Transverse colon (tissue), 4 donors: ENCODE results near the gene SH3RF1. TPM values are rescaled to one million over a fixed set of nuclear protein-coding genes. Genes with fewer than 3 reads are reported as not detected.
"Not testable (repeated sequence)": the region's sequence is repeated elsewhere in the genome, so short reads cannot be mapped to it uniquely, and the experiment has no call there.

Experiments used
- DNase-seq: peaks from one replicate; pipeline ENCODE4 v3.0.0-alpha.2; 2019
- H3K27ac ChIP-seq, 4 donors: fragments of 200-600 bp; sonication (generic); 2 replicates each; pipeline ENCODE4 v1.5.1; 2016 to 2018; ENCODE audit warnings: inconsistent platforms in 4 of 4
- H3K27me3 ChIP-seq: fragments of 200-600 bp; sonication (generic); 2 replicates; pipeline ENCODE4 v1.5.1; 2017; ENCODE audit warnings: inconsistent platforms
- H3K36me3 ChIP-seq, 4 donors: fragments of 200-600 bp; sonication (generic); 2 replicates each; pipeline ENCODE4 v1.5.1; 2017 to 2019; ENCODE audit warnings: inconsistent platforms in 4 of 4
- H3K4me1 ChIP-seq, 4 donors: fragments of 200-600 bp; sonication (generic); 2 replicates each; pipeline ENCODE4 v1.5.1; 2017 to 2020; ENCODE audit warnings: inconsistent platforms in 4 of 4
- H3K4me3 ChIP-seq, 4 donors: fragments of 200-600 bp; sonication (generic); 1 replicate in 1 of 4; 2 replicates in 3 of 4; pipeline versions ENCODE4 v1.5.1 to v1.6.1; 2017 to 2019; ENCODE audit warnings: inconsistent platforms in 4 of 4
- H3K9me3 ChIP-seq, 2 donors: fragments of 200-600 bp; sonication (generic); 2 replicates each; pipeline ENCODE4 v1.5.1; 2017 to 2019; ENCODE audit warnings: inconsistent platforms in 2 of 2
- EP300 ChIP-seq: sonication (generic); formaldehyde crosslinking; IDR thresholded peaks from one replicate; pipeline ENCODE4 v1.6.1; 2017; ENCODE audit warnings: antibody characterized with exemption, low read depth
- POLR2A ChIP-seq: fragments of 450-650 bp; IDR thresholded peaks from one replicate; pipeline ENCODE4 v1.6.1; 2016; ENCODE audit warnings: antibody characterized with exemption, mild to moderate bottlenecking, moderate library complexity
- POLR2AphosphoS5 ChIP-seq, 3 donors: sonication (generic); formaldehyde crosslinking; IDR thresholded peaks; one replicate each; pipeline ENCODE4 v1.6.1; 2016; ENCODE audit warnings: antibody characterized with exemption in 3 of 3
- WGBS, 2 donors: methylation state at CpG; one replicate each; pipeline ENCODE4 v1.1.5; 2018; ENCODE audit warnings: low coverage in 1 of 2; 5-methylcytosine and 5-hydroxymethylcytosine counted together
- in situ Hi-C, 4 donors: fragments of 200-750 bp; cut with MboI; loops; one replicate each; pipeline versions ENCODE4 v1.15.0 to v1.15.1; 2017; ENCODE audit warnings: low sequenced_read_pairs in 3 of 4, low pct_ligation_motif_present in 1 of 4, low pct_unique_long_range_greater_than_20kb in 1 of 4
- intact Hi-C: fragments of 100-400 bp; cut with DNase I; formaldehyde crosslinking; loops from one replicate; pipeline ENCODE4 v1.15.1; 2023; ENCODE audit warnings: low total_unique reads
- total RNA-seq, 4 donors: library from RNA; depleted of rRNA; stranded (reverse); fragments of >200 nt; gene quantifications; one replicate each; pipeline ENCODE4 v1.1.0, GENCODE V29; 2016
- TF ChIP-seq, protein P1 (sequence below), 5 experiments: fragments of 200-600 bp in 3 of 5; fragments of 450-650 bp in 2 of 5; sonication (generic) in 3 of 5; IDR thresholded peaks; 1 replicate in 2 of 5; 2 replicates in 3 of 5; pipeline ENCODE4 v1.5.1; 2016 to 2017; ENCODE audit warnings: antibody characterized with exemption in 5 of 5, inconsistent platforms in 3 of 5, mild to moderate bottlenecking in 2 of 5, moderate library complexity in 1 of 5

SH3RF1 gene
- total RNA-seq, 4 donors from 2014 or later, result 49.0 to 63.4 (median 54.3) TPM

DNA sequence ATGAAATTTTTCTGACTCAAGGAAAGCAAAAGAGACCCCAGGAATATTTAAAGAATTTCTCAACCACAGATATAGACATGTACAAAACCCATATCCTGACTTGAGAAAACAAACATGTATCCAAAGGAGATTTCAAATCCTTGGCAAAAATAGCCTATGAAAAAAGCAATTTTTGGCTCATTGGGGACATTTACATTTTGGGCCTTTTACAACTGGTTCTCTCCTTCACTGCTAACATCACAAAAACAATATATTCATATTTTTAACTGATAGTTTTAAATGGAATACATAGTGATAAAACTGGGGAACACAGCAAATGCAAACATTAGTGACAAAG lies 65.0 kb downstream of the SH3RF1 start:
- Histone ChIP-seq H3K4me1 (peaks cover 18 to 63% (median 25%) of the 10 kb centered on the region in 4 donors), H3K9me3 (no peaks in the 10 kb centered on the region), H3K4me3 (no peak overlapping the region), H3K27ac (no peak overlapping the region), H3K27me3 (no peaks in the 10 kb centered on the region), H3K36me3 (no peaks in the 10 kb centered on the region)
- in situ Hi-C loops (no loop called here), intact Hi-C loops (no loop called here)
- TF ChIP-seq EP300 (no peak), POLR2A (no peak)
- TF ChIP-seq, protein P1, sequence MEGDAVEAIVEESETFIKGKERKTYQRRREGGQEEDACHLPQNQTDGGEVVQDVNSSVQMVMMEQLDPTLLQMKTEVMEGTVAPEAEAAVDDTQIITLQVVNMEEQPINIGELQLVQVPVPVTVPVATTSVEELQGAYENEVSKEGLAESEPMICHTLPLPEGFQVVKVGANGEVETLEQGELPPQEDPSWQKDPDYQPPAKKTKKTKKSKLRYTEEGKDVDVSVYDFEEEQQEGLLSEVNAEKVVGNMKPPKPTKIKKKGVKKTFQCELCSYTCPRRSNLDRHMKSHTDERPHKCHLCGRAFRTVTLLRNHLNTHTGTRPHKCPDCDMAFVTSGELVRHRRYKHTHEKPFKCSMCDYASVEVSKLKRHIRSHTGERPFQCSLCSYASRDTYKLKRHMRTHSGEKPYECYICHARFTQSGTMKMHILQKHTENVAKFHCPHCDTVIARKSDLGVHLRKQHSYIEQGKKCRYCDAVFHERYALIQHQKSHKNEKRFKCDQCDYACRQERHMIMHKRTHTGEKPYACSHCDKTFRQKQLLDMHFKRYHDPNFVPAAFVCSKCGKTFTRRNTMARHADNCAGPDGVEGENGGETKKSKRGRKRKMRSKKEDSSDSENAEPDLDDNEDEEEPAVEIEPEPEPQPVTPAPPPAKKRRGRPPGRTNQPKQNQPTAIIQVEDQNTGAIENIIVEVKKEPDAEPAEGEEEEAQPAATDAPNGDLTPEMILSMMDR (IDR thresholded peaks at IDR 0.05), result no peak
- DNase-seq, result no peak

DNA sequence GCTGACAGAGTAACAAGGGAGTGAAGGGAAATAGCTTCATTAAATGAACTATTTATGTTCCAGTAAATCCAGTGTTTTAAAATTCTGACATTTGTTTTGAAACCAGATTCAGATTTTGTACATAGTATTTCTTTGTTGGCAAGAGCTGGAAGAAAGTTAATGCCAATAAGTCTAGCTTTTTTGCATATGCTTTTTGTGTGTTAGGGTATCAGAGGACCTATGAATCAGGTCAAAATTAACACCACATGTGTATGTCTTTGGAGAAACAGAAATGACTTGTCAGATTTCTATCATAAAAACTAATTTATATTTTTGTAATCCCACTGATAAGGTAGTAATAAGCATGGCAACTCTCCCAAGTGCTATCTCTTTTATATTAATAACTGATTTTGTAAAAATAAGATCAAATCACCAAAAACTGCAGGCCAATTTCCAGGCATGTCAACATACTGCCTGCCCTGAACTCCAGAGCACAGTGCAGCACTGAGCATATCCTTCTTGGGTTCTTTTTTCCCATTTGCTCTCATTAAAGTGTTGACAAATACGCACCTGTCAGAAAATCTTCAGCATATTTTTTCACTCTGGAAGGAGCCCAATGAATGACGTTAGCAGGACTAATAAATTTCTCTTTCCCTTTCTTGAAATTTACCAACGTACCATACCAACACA lies 65.5 kb downstream of the SH3RF1 start:
- in situ Hi-C loops, result no loop called here
- intact Hi-C loops, result no loop called here
- H3K9me3 ChIP-seq, result no peaks in the 10 kb centered on the region
- H3K27me3 ChIP-seq, result no peaks in the 10 kb centered on the region
- H3K36me3 ChIP-seq, result no peaks in the 10 kb centered on the region
- no peak for DNase-seq
- no peak overlapping the region for H3K4me3 ChIP-seq
- no peak overlapping the region for H3K27ac ChIP-seq
- WGBS, 2 donors, result 69 to 86% methylated on average over 3 of the region's 3 CpGs
- H3K4me1 ChIP-seq, result peaks cover 22 to 68% (median 26%) of the 10 kb centered on the region in 4 donors
- TF ChIP-seq POLR2AphosphoS5 (IDR thresholded peaks at IDR 0.05), result no peak
- TF ChIP-seq POLR2A, result no peak
- TF ChIP-seq EP300, result no peak
- TF ChIP-seq, protein P1 (IDR thresholded peaks at IDR 0.05), result no peak

DNA sequence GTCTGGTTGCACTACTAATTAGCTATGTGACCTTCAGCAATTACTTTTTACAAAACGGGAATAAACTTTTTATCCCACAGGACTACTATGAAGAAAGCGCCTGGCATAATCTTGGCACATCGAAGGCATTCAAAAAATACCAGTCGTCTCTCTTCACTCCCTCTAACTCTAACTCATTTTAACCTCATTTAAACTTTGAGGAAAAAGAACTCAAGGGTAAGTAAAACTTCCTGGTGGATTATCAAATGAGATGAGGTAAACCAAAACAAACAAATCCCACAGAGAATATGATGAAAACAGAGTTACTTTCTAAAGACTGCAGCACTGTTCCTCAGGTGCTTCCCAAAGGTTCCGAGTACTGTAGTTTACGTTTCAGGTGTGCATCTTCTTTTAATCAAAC lies 66.9 kb downstream of the SH3RF1 start:
- no peak for DNase-seq
- TF ChIP-seq EP300 (no peak), POLR2AphosphoS5 (IDR thresholded peaks at IDR 0.05) (no peak), POLR2A (no peak)
- TF ChIP-seq, protein P1 (IDR thresholded peaks at IDR 0.05), result no peak
- in situ Hi-C loops, result no loop called here
- no peaks in the 10 kb centered on the region for H3K9me3 ChIP-seq
- WGBS, 2 donors, result 59 to 65% methylated on average over 6 of the region's 6 CpGs
- intact Hi-C loops, result no loop called here
- H3K27me3 ChIP-seq, result no peaks in the 10 kb centered on the region
- no peaks in the 10 kb centered on the region for H3K36me3 ChIP-seq
- no peak overlapping the region for H3K27ac ChIP-seq
- peaks cover 22 to 69% (median 27%) of the 10 kb centered on the region in 4 donors for H3K4me1 ChIP-seq
- H3K4me3 ChIP-seq, result no peak overlapping the region

DNA sequence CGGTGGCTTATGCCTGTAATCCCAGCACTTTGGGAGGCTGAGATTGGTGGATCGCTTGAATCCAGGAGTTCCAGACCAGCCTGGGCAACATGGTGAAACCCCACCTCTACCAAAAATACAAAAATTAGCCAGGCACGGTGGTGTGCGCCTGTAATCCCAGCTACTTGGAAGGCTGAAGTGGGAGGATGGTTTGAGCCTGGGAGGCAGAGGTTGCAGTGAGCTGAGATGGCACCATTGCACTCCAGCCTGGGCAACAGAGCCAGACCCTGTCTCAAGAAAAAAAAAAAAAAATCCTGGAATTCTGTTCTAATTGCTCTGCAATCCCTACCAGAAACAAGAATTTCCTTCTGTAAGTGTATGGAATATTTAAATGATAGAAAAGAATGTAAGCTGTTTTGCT lies 67.5 kb downstream of the SH3RF1 start:
- in situ Hi-C loops, H3K27me3 ChIP-seq, intact Hi-C loops, H3K27ac ChIP-seq, H3K4me3 ChIP-seq, H3K9me3 ChIP-seq, DNase-seq, H3K36me3 ChIP-seq: not testable (repeated sequence)
- 89 to 94% methylated on average over 4 of the region's 4 CpGs for WGBS, 2 donors
- peaks cover 18 to 67% (median 27%) of the 10 kb centered on the region in 4 donors for H3K4me1 ChIP-seq

DNA sequence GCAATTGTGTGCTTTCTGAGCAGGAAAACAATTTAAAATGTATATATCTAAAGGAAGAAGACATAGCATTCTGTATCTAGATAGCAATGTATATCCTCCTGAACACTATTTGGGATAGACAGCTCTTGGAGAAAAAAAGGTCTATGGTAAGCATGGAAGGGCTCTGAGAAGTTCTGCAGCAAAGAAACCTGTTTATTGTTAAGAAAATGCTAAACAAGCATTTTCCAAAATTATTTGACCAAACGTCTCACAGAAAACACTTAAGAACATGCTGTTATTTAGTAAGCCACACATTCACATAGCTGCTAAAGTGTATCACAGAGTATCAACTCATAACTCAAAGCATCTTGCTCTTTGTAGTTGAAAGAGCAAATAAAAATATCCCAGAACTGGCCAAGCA lies 67.9 kb downstream of the SH3RF1 start:
- Histone ChIP-seq H3K36me3 (no peaks in the 10 kb centered on the region), H3K27ac (peak overlapping the region in 1 of 4 donors; percentile 51), H3K9me3 (no peaks in the 10 kb centered on the region), H3K4me1 (peaks cover 18 to 64% (median 27%) of the 10 kb centered on the region in 4 donors), H3K27me3 (no peaks in the 10 kb centered on the region), H3K4me3 (no peak overlapping the region)
- no peak for TF ChIP-seq POLR2A
- TF ChIP-seq, protein P1 (IDR thresholded peaks at IDR 0.05), result no peak
- no peak for TF ChIP-seq EP300
- no peak for TF ChIP-seq POLR2AphosphoS5 (IDR thresholded peaks at IDR 0.05)
- intact Hi-C loops (no loop called here), in situ Hi-C loops (no loop called here)
- no peak for DNase-seq
- WGBS, 2 donors, result 20 to 37% methylated on average over 1 of the region's 1 CpG
